Measurements from ENCODE around the gene BMPER. TPM values are rescaled to one million over a fixed set of nuclear protein-coding genes. Genes with fewer than 3 reads are reported as not detected.

BMPER gene
- 0.51 and 2.6 TPM in 2 replicates for total RNA-seq

GRCh38 chr7:33905389-33906032 lies at the start of gene BMPER:
Gene BMPER, plus strand, starts transcription at chr7:33905539. Its CDS starts 75 bp downstream, at chr7:33905614.

